Stimulated activated naive CD8-positive, alpha-beta T cell treated with anti-CD3 and anti-CD28 coated beads, Interleukin-15, Interleukin-2, amounts not matched to agents 100 U/mL and 50 U/mL, for 24 hours (primary cell): Measurements from ENCODE around the gene GRM4.

Experiments used
- ATAC-seq: fragments of 150-1000 bp; cut with Tn5 transposase; one replicate; pipeline ENCODE4 v1.10.0; 2021
- DNase-seq: peaks from one replicate; pipeline ENCODE4 v3.0.0; 2021

Gene GRM4

GRCh38 chr6:34106421-34106820, 39.5 kb downstream of the GRM4 start:
- DNase-seq (no peak), ATAC-seq (no peak)

GRCh38 chr6:34104628-34105027, 41.3 kb downstream of the GRM4 start:
- no peak for DNase-seq
- ATAC-seq: no peak

GRCh38 chr6:34104186-34104585, 41.7 kb downstream of the GRM4 start:
- DNase-seq (no peak), ATAC-seq (no peak)

- DNase-seq (no peak), ATAC-seq (no peak)
Measured at GRCh38 chr6:34103321-34103720, 42.6 kb downstream of the GRM4 start.

GRCh38 chr6:34102696-34103095, 43.2 kb downstream of the GRM4 start:
- no peak for DNase-seq
- ATAC-seq: no peak

- ATAC-seq: no peak
- no peak for DNase-seq
Measured at GRCh38 chr6:34102099-34102656, 43.7 kb downstream of the GRM4 start.

- ATAC-seq (no peak), DNase-seq (no peak)
Measured at GRCh38 chr6:34100788-34101187, 45.1 kb downstream of the GRM4 start.

- ATAC-seq: no peak
- no peak for DNase-seq
Measured at GRCh38 chr6:34099878-34100277, 46.0 kb downstream of the GRM4 start.

- ATAC-seq (no peak), DNase-seq (no peak)
Measured at GRCh38 chr6:34098045-34098936, 47.6 kb downstream of the GRM4 start.

- no peak for ATAC-seq
Measured at GRCh38 chr6:34096814-34097213, 49.1 kb downstream of the GRM4 start.

GRCh38 chr6:34096193-34096592, 49.7 kb downstream of the GRM4 start:
- ATAC-seq (no peak), DNase-seq (no peak)

More at GRCh38 chr6:34096814-34097213, 49.1 kb downstream of the GRM4 start:
- DNase-seq: no peak

- ATAC-seq (no peak), DNase-seq (no peak)
Measured at GRCh38 chr6:34095741-34096140, 50.1 kb downstream of the GRM4 start.

GRCh38 chr6:34095136-34095505, 50.8 kb downstream of the GRM4 start:
- no peak for DNase-seq
- no peak for ATAC-seq

GRCh38 chr6:34094474-34095135, 51.3 kb downstream of the GRM4 start:
- DNase-seq (no peak), ATAC-seq (no peak)

- no peak for DNase-seq
- ATAC-seq: no peak
Measured at GRCh38 chr6:34093854-34094430, 51.9 kb downstream of the GRM4 start.

GRCh38 chr6:34093206-34093605, 52.7 kb downstream of the GRM4 start:
- no peak for DNase-seq
- ATAC-seq: no peak

GRCh38 chr6:34092631-34093030, 53.3 kb downstream of the GRM4 start:
- no peak for ATAC-seq
- no peak for DNase-seq

GRCh38 chr6:34090935-34091334, 55.0 kb downstream of the GRM4 start:
- DNase-seq (no peak), ATAC-seq (no peak)

- ATAC-seq (no peak), DNase-seq (no peak)
Measured at GRCh38 chr6:34090529-34090928, 55.4 kb downstream of the GRM4 start.

- ATAC-seq (no peak), DNase-seq (no peak)
Measured at GRCh38 chr6:34086558-34086957, 59.3 kb downstream of the GRM4 start.

- DNase-seq: no peak
- no peak for ATAC-seq
Measured at GRCh38 chr6:34085453-34086170, 60.3 kb downstream of the GRM4 start.

GRCh38 chr6:34084591-34085290, 61.1 kb downstream of the GRM4 start:
- DNase-seq (no peak), ATAC-seq (no peak)
